HCT116 (cell line): ENCODE data around the gene FADS6. TPM values are rescaled to one million over a fixed set of nuclear protein-coding genes. Genes with fewer than 3 reads are reported as not detected.

Experiments
- ATAC-seq: fragments of 200-7000 bp; cut with Tn5 transposase; 2 replicates; pipeline ENCODE4 v1.9.1; 2020; ENCODE audit warnings: mild to moderate bottlenecking, moderate library complexity
- BruUV-seq: library from RNA; stranded (reverse); fragments of 400-500 nt; replicated peaks from 2 replicates; lab custom pipeline; 2021; lab: Mats Ljungman, UMichigan
- CTCF ChIA-PET: fragments of 300-600 bp; sonication (Branson Sonifier 250); formaldehyde crosslinking; loops from one replicate; lab custom pipeline; 2021; ENCODE audit warnings: antibody characterized with exemption; lab: Charles Lee
- POLR2A ChIA-PET: fragments of 300-600, 350-600 bp; sonication (Branson Sonifier 250); formaldehyde crosslinking; loops from one replicate; lab custom pipeline; 2021; ENCODE audit warnings: antibody characterized with exemption; lab: Charles Lee
- RAD21 ChIA-PET, 2 experiments: fragments of 300-600 bp; sonication (Branson Sonifier 250); formaldehyde crosslinking; loops; one replicate each; lab custom pipeline; 2023; ENCODE audit warnings: low total read pairs in 2 of 2; ENCODE audit not compliant: uncharacterized antibody in 2 of 2, unreplicated experiment in 2 of 2, low non-redundant PET in 1 of 2; lab: Charles Lee
- DNase-seq: peaks from one replicate; pipeline ENCODE4 v3.0.0-alpha.2; 2010; ENCODE audit warnings: low read depth, low spot score
- H2AFZ ChIP-seq: fragments of 200-600 bp; shearing (Covaris generic), sonication (generic); 2 replicates; pipeline ENCODE4 v1.6.1; 2017; ENCODE audit warnings: low read depth, mixed run types, mixed read lengths, antibody characterized with exemption, low read length; ENCODE audit not compliant: poor library complexity, severe bottlenecking
- H3K27ac ChIP-seq: 2 replicates; pipeline ENCODE4 v1.5.1; 2012; ENCODE audit warnings: low read depth, low read length
- H3K27me3 ChIP-seq: fragments of 200-600 bp; sonication (generic); 2 replicates; pipeline ENCODE4 v1.6.1; 2016; ENCODE audit warnings: mixed run types, low read length, mixed read lengths; ENCODE audit not compliant: insufficient read depth
- H3K36me3 ChIP-seq, 2 experiments: fragments of 200-500 bp in 1 of 2; fragments of 200-600 bp in 1 of 2; sonication (Bioruptor generic) in 1 of 2; sonication (generic) in 1 of 2; 2 replicates each; pipeline versions ENCODE4 v1.5.1 to v1.6.1; 2014 to 2016; ENCODE audit warnings: low read length in 2 of 2, inconsistent platforms in 1 of 2, mixed read lengths in 1 of 2, mixed run types in 1 of 2; ENCODE audit not compliant: insufficient read depth in 2 of 2, control insufficient read depth in 1 of 2
- H3K4me1 ChIP-seq, 2 experiments: fragments of 200-600 bp in 1 of 2; sonication (generic) in 1 of 2; 2 replicates each; pipeline versions ENCODE4 v1.5.1 to v1.6.1; 2012 to 2017; ENCODE audit warnings: low read length in 2 of 2, inconsistent platforms in 1 of 2, mild to moderate bottlenecking in 1 of 2, mixed read lengths in 1 of 2, mixed run types in 1 of 2, moderate library complexity in 1 of 2; ENCODE audit not compliant: insufficient read depth in 2 of 2, control insufficient read depth in 1 of 2
- H3K4me2 ChIP-seq: fragments of 200-600 bp; sonication (generic); 2 replicates; pipeline ENCODE4 v1.6.1; 2017; ENCODE audit warnings: mixed run types, low read length, mixed read lengths
- H3K4me3 ChIP-seq, 2 experiments: fragments of 200-600 bp in 1 of 2; sonication (generic) in 1 of 2; replicated peaks in 1 of 2; 2 replicates each; pipeline ENCODE4 v1.5.1; 2011 to 2016; ENCODE audit warnings: low read length in 2 of 2, control low read depth in 1 of 2, low read depth in 1 of 2, mild to moderate bottlenecking in 1 of 2, mixed read lengths in 1 of 2, mixed run types in 1 of 2
- H3K79me2 ChIP-seq: fragments of 200-600 bp; sonication (generic); 2 replicates; pipeline ENCODE4 v1.6.1; 2017; ENCODE audit warnings: mild to moderate bottlenecking, mixed run types, low read length, moderate library complexity, mixed read lengths; ENCODE audit not compliant: insufficient read depth
- H3K9ac ChIP-seq: fragments of 200-600 bp; sonication (generic); 2 replicates; pipeline ENCODE4 v1.6.1; 2016; ENCODE audit warnings: low read length, mixed read lengths
- H3K9me2 ChIP-seq: fragments of 200-600 bp; sonication (generic), shearing (Covaris generic); 2 replicates; pipeline ENCODE4 v1.6.1; 2017; ENCODE audit warnings: mixed run types, mild to moderate bottlenecking, moderate library complexity; ENCODE audit not compliant: insufficient read depth
- H3K9me3 ChIP-seq, 2 experiments: fragments of 200-500 bp in 1 of 2; fragments of 200-600 bp in 1 of 2; sonication (Bioruptor generic) in 1 of 2; sonication (generic) in 1 of 2; 2 replicates each; pipeline ENCODE4 v1.6.1; 2014 to 2017; ENCODE audit warnings: low read length in 2 of 2, mixed read lengths in 2 of 2, inconsistent platforms in 1 of 2, low read depth in 1 of 2, mild to moderate bottlenecking in 1 of 2, mixed run types in 1 of 2, moderate library complexity in 1 of 2; ENCODE audit not compliant: control insufficient read depth in 1 of 2, insufficient read depth in 1 of 2
- H4K20me1 ChIP-seq: fragments of 200-600 bp; sonication (generic), shearing (Covaris generic); 2 replicates; pipeline ENCODE4 v1.6.1; 2017; ENCODE audit warnings: mixed run types, mild to moderate bottlenecking, moderate library complexity; ENCODE audit not compliant: insufficient read depth
- ATF3 ChIP-seq: IDR thresholded peaks from 2 replicates; pipeline ENCODE4 v1.6.1; 2012
- CEBPB ChIP-seq: IDR thresholded peaks from 2 replicates; pipeline ENCODE4 v1.6.1; 2012; ENCODE audit warnings: low read depth
- EGR1 ChIP-seq: IDR thresholded peaks from 2 replicates; pipeline ENCODE4 v1.6.1; 2012; ENCODE audit warnings: low read depth
- ELF1 ChIP-seq: IDR thresholded peaks from 2 replicates; pipeline ENCODE4 v1.6.1; 2012; ENCODE audit warnings: low read depth, borderline replicate concordance
- EZH2 ChIP-seq: fragments of 200-600 bp; sonication (generic); IDR thresholded peaks from 2 replicates; pipeline ENCODE4 v1.6.1; 2017; ENCODE audit warnings: antibody characterized with exemption, mixed run types
- EZH2phosphoT487 ChIP-seq: fragments of 200-600 bp; IDR thresholded peaks from 2 replicates; pipeline ENCODE4 v1.6.1; 2018; ENCODE audit warnings: antibody characterized with exemption, borderline replicate concordance
- JUND ChIP-seq: IDR thresholded peaks from 2 replicates; pipeline ENCODE4 v1.6.1; 2012
- MAX ChIP-seq: IDR thresholded peaks from 2 replicates; pipeline ENCODE4 v1.6.1; 2012
- POLR2AphosphoS5 ChIP-seq: IDR thresholded peaks from 2 replicates; pipeline ENCODE4 v1.6.1; 2011; ENCODE audit warnings: mild to moderate bottlenecking, low read depth, low read length, moderate library complexity
- RAD21 ChIP-seq: IDR thresholded peaks from 2 replicates; pipeline ENCODE4 v1.6.1; 2012; ENCODE audit warnings: low read depth, mild to moderate bottlenecking
- REST ChIP-seq: IDR thresholded peaks from 2 replicates; pipeline ENCODE4 v1.6.1; 2012; ENCODE audit warnings: low read depth
- SIN3A ChIP-seq: IDR thresholded peaks from 2 replicates; pipeline ENCODE4 v1.6.1; 2012; ENCODE audit warnings: low read depth
- SP1 ChIP-seq: IDR thresholded peaks from 2 replicates; pipeline ENCODE4 v1.6.1; 2012; ENCODE audit warnings: low read depth
- SRF ChIP-seq: IDR thresholded peaks from 2 replicates; pipeline ENCODE4 v1.6.1; 2012; ENCODE audit warnings: low read depth
- TCF7L2 ChIP-seq: IDR thresholded peaks from 2 replicates; pipeline ENCODE4 v1.7.0; 2011; ENCODE audit warnings: borderline replicate concordance, inconsistent platforms; ENCODE audit not compliant: insufficient read depth, insufficient read length; ENCODE audit errors: extremely low read depth
- ZBTB33 ChIP-seq: IDR thresholded peaks from 2 replicates; pipeline ENCODE4 v1.6.1; 2011; ENCODE audit warnings: mild to moderate bottlenecking, low read length, moderate library complexity; ENCODE audit not compliant: insufficient replicate concordance; ENCODE audit errors: extremely low read depth
- ZNF274 ChIP-seq: fragments of 200-500 bp; sonication (Bioruptor generic); IDR thresholded peaks from 2 replicates; pipeline ENCODE4 v1.6.1; 2014; ENCODE audit warnings: mild to moderate bottlenecking, low read depth, low read length, inconsistent platforms
- intact Hi-C: fragments of 100-400 bp; cut with micrococcal nuclease; formaldehyde crosslinking; loops from 2 replicates; pipeline ENCODE4 v1.10.0; 2022
- total RNA-seq: library from RNA; stranded (reverse); gene quantifications from one replicate; pipeline ENCODE4 v1.2.1, GENCODE V29; 2021; ENCODE audit not compliant: unreplicated experiment

Gene FADS6
- total RNA-seq, 1 experiment from 2014 or later: not detected

- TSS peak; percentile 97 for BruUV-seq
- Histone ChIP-seq H3K4me3 (peak overlapping the region; percentile 87 to 96), H3K9ac (peak overlapping the region; percentile 90), H3K79me2 (peaks cover 12% of the 10 kb centered on the region), H3K36me3 (no peaks in the 10 kb centered on the region), H3K9me3 (no peaks in the 10 kb centered on the region), H3K27ac (peak overlapping the region; percentile 94), H3K9me2 (no peaks in the 10 kb centered on the region), H3K27me3 (no peaks in the 10 kb centered on the region), H3K4me2 (peak overlapping the region; percentile 99), H2AFZ (no peak overlapping the region), H3K4me1 (peaks cover 14 to 45% of the 10 kb centered on the region in 2 experiments), H4K20me1 (no peaks in the 10 kb centered on the region)
- DNase-seq (peak; percentile 100), ATAC-seq (peak; percentile 87)
- ChIA-PET CTCF (interaction anchor here (0.7 to 3.1 kb wide), 20 partner anchors 8 to 505 kb away, joined by 3 to 40 read pairs (median 5); partner anchors contain the start of genes FADS6, MIF4GD, OTOP2 and RAB37), POLR2A (interaction anchor here (0.5 to 2.3 kb wide), 39 partner anchors 9 to 398 kb away, joined by 3 to 23 read pairs (median 4); partner anchors contain the start of genes ARMC7, FADS6, GRIN2C and JPT1), RAD21 (interaction anchor here (0.6 to 2.3 kb wide), 5 partner anchors 8 to 506 kb away, joined by 3 to 11 read pairs (median 4); partner anchors contain the start of gene MRPL58 (in 1 of the 2))
- intact Hi-C loops: loop anchor here (5.0 kb wide), 3 partner anchors 84 to 159 kb away; partner anchors contain the start of gene NAT9
- TF ChIP-seq REST (no peak), ZNF274 (no peak), ZBTB33 (peak; percentile 19), EZH2 (no peak), SP1 (peak; percentile 100), RAD21 (no peak), EZH2phosphoT487 (no peak), EGR1 (no peak), TCF7L2 (peak; percentile 20), JUND (no peak), SIN3A (no peak; the same call in 1 of the 2 replicates), SRF (peak; percentile 96), POLR2AphosphoS5 (peak; percentile 97), ATF3 (no peak), ELF1 (peak; percentile 98; the same call in 1 of the 2 replicates), MAX (peak; percentile 87; the same call in 1 of the 2 replicates), CEBPB (no peak; the same call in 1 of the 2 replicates)
Observed at GRCh38 chr17:74873037-74873873, 20.2 kb downstream of the FADS6 start.
